Astrocyte of the hippocampus (primary cell): ENCODE data around the gene PROKR1.

ENCODE experiments used
- DNase-seq: peaks from one replicate; pipeline ENCODE4 v3.0.0; 2011; ENCODE audit warnings: low read depth, low spot score

PROKR1 gene

GRCh38 chr2:68698567-68699377 lies 55.4 kb downstream of the PROKR1 start:
- DNase-seq = no peak

GRCh38 chr2:68700560-68700959 lies 57.2 kb downstream of the PROKR1 start:
- DNase-seq = no peak

DNA sequence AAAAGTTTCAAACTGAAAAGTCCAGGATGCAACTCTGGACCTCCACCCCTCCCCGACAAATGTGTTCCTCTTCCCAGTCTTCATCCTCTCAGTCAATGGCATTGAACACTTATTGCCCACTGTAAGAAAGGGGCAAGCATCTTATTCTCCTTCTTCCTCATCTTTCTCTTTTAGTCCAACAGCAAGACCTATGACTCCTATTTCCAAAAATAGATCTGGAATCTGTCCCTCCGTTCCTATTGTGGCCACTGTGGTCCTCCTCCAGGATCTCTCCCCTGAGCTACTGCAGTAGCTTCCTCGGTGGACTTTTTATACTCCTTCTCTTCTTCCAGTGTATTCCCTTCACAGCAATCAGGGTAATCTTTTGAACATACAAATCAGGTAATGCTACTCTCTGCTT lies 63.3 kb downstream of the PROKR1 start:
- DNase-seq = no peak
